ENCODE results near the gene TUBB. TPM values are rescaled to one million over a fixed set of nuclear protein-coding genes. Genes with fewer than 3 reads are reported as not detected.

Gene TUBB
- total and polyA plus RNA-seq, 2 of the 4 experiments (the other 2 are of a cell fraction), result 1,401 to 2,004 TPM

- DNase-seq, result no peak
Measured at GRCh38 chr6:30691208-30691847, 28.8 kb upstream of the TUBB start.

More at GRCh38 chr6:30691208-30691847, 28.8 kb upstream of the TUBB start:
- no peak overlapping the region for H2BK15ac ChIP-seq (ENCODE audit: low read depth, low read length)
- peaks cover 21% of the 10 kb centered on the region for H3K4me1 ChIP-seq (ENCODE audit: control insufficient read depth, insufficient read depth, low read length)
- peak overlapping the region; percentile 49 for H3K4me2 ChIP-seq (ENCODE audit: low read depth, low read length)
- H4K91ac ChIP-seq (ENCODE audit: insufficient read depth, low read depth, low read length), result peak overlapping the region; percentile 53; the same call in 1 of the 2 replicates
- H2AFZ ChIP-seq (replicated peaks; ENCODE audit: low read length, poor library complexity), result peak overlapping the region; percentile 83
- intact Hi-C loops (cut with micrococcal nuclease) (loop anchor here (1.0 kb wide), 1 partner anchor 26 kb away; the partner anchor contains the start of gene MDC1), in situ Hi-C loops (cut with MboI; ENCODE audit: low sequenced_read_pairs) (no loop called here), dilution Hi-C loops (cut with HindIII; ENCODE audit: low sequenced_read_pairs, unreplicated experiment) (no loop called here)
- H3K27ac ChIP-seq (ENCODE audit: insufficient read depth, low read length), result peak overlapping the region; percentile 53
- H2AK9ac ChIP-seq (replicated peaks; ENCODE audit: low read depth, low read length, poor library complexity), result peak overlapping the region; percentile 74
- 0 out of 2 replicates have a peak overlapping the region, but pooled peaks have one; percentile 42 for H3K18ac ChIP-seq (ENCODE audit: low read depth, low read length)
- peaks cover under 1% of the 10 kb centered on the region; the same call in 1 of the 2 replicates for H4K20me1 ChIP-seq (ENCODE audit: insufficient read depth, low read length)
- H2AK5ac ChIP-seq (ENCODE audit: low read depth, low read length), result peak overlapping the region; percentile 71; the same call in 1 of the 2 replicates
- BruUV-seq (replicated peaks), result no TSS peak
- H2BK20ac ChIP-seq (ENCODE audit: low read depth, low read length), result 0 out of 2 replicates have a peak overlapping the region, but pooled peaks have one; percentile 63
- peak overlapping the region; percentile 49 for H3K9ac ChIP-seq (ENCODE audit: low read depth, low read length)
- H3K14ac ChIP-seq (replicated peaks; ENCODE audit: low read depth, low read length), result peak overlapping the region; percentile 43; the same call in 1 of the 2 replicates
- H3K4ac ChIP-seq (ENCODE audit: low read depth, low read length), result peak overlapping the region; percentile 69
- H2BK120ac ChIP-seq (ENCODE audit: low read depth, low read length), result peak overlapping the region; percentile 66
- H3K9me3 ChIP-seq (ENCODE audit: control insufficient read depth, insufficient read depth, low read length), result no peaks in the 10 kb centered on the region
- no peaks in the 10 kb centered on the region for H3K36me3 ChIP-seq (ENCODE audit: control insufficient read depth, insufficient read depth, low read length)
- ChIA-PET CTCF (interaction anchor here (1.2 kb wide), 1 partner anchor 12 kb away, joined by 3 read pairs; no protein-coding TSS in a partner anchor), POLR2A (ENCODE audit: unreplicated experiment) (interaction anchor here (0.5 to 1.5 kb wide), 3 partner anchors 27 to 100 kb away, joined by 3 to 5 read pairs (median 3); no protein-coding TSS in a partner anchor)
- H3K9me1 ChIP-seq (ENCODE audit: insufficient read depth, low read length), result peaks cover 16% of the 10 kb centered on the region
- H4K5ac ChIP-seq (ENCODE audit: low read depth, low read length), result peak overlapping the region; percentile 32; the same call in 1 of the 2 replicates
- H2BK5ac ChIP-seq (ENCODE audit: low read depth, low read length, poor library complexity, severe bottlenecking), result peak overlapping the region; percentile 83
- peak overlapping the region; percentile 62 to 79; a peak in 3 of 4 replicates for H4K8ac ChIP-seq (ENCODE audit: low read depth in 2 of 2, low read length in 2 of 2)
- no CpG with 5 or more reads among the region's 8 CpGs for WGBS, 2 experiments (ENCODE audit: extremely low coverage in 2 of 2, insufficient read length in 1 of 2)
- TF ChIP-seq CEBPB (IDR thresholded peaks at IDR 0.05; ENCODE audit: low read depth, low read length) (no peak), USF2 (IDR thresholded peaks at IDR 0.05; ENCODE audit: low read depth, low read length) (peak; percentile 48)
- H3K27me3 ChIP-seq (ENCODE audit: control insufficient read depth, insufficient read depth, low read length), result no peaks in the 10 kb centered on the region
- peaks cover 18 to 34% of the 10 kb centered on the region in 2 experiments; a peak in 3 of 4 replicates for H3K79me1 ChIP-seq (ENCODE audit: low read depth in 1 of 2, low read length in 2 of 2)
- H3K23ac ChIP-seq (ENCODE audit: low read depth, low read length), result peak overlapping the region; percentile 62; the same call in 1 of the 2 replicates
- H3K56ac ChIP-seq (ENCODE audit: extremely low read depth, insufficient read depth, low read length), result peak overlapping the region; percentile 83; the same call in 1 of the 2 replicates
- peak overlapping the region; percentile 89; the same call in 1 of the 2 replicates for H3K4me3 ChIP-seq (ENCODE audit: insufficient read depth, low read depth, low read length)
- no peak for ATAC-seq (ENCODE audit: low read depth)
